CD4-positive, alpha-beta T cell (primary cell): ENCODE results near the gene REPS2. TPM values are rescaled to one million over a fixed set of nuclear protein-coding genes. Genes with fewer than 3 reads are reported as not detected.

Source experiments
- ATAC-seq: fragments of 200-7000 bp; cut with Tn5 transposase; one replicate; pipeline ENCODE4 v1.10.0; 2022; ENCODE audit warnings: mild to moderate bottlenecking; ENCODE audit not compliant: poor library complexity
- CTCF ChIA-PET: fragments of 350-600 bp; sonication (Branson Sonifier 250); formaldehyde crosslinking; loops from one replicate; lab custom pipeline; 2021; ENCODE audit warnings: antibody characterized with exemption, inconsistent platforms; lab: Charles Lee
- POLR2A ChIA-PET: fragments of 350-600 bp; sonication (Branson Sonifier 250); formaldehyde crosslinking; loops from one replicate; lab custom pipeline; 2021; ENCODE audit warnings: antibody characterized with exemption, inconsistent platforms; lab: Charles Lee
- DNase-seq, 14 experiments: peaks; one replicate each; pipeline ENCODE4 v3.0.0-alpha.2; 2013 to 2020; ENCODE audit warnings: mixed read lengths in 2 of 14
- H3K27ac ChIP-seq, 2 donors: one replicate each; pipeline versions ENCODE4 v1.5.1 to v1.7.0; 2013; ENCODE audit warnings: low read length in 2 of 2, low read depth in 1 of 2, mild to moderate bottlenecking in 1 of 2
- H3K27me3 ChIP-seq, 2 experiments: 1 replicate in 1 of 2; 2 replicates in 1 of 2; pipeline versions ENCODE4 v1.6.1 to v1.7.0; 2013; ENCODE audit warnings: low read length in 2 of 2, control low read depth in 1 of 2, mild to moderate bottlenecking in 1 of 2, moderate library complexity in 1 of 2; ENCODE audit not compliant: insufficient read depth in 2 of 2, control insufficient read depth in 1 of 2
- H3K36me3 ChIP-seq: one replicate; pipeline ENCODE4 v1.6.1; 2013; ENCODE audit warnings: low read length, control low read depth; ENCODE audit not compliant: insufficient read depth
- H3K4me1 ChIP-seq: one replicate; pipeline ENCODE4 v1.6.1; 2013; ENCODE audit warnings: low read length, control low read depth; ENCODE audit not compliant: insufficient read depth
- H3K4me3 ChIP-seq: one replicate; pipeline ENCODE4 v1.5.1; 2013; ENCODE audit warnings: mild to moderate bottlenecking, low read length, moderate library complexity
- H3K9me3 ChIP-seq, 2 experiments: 1 replicate in 1 of 2; 2 replicates in 1 of 2; pipeline versions ENCODE4 v1.6.1 to v1.7.0; 2013; ENCODE audit warnings: low read length in 2 of 2, mild to moderate bottlenecking in 2 of 2, control low read depth in 1 of 2, moderate library complexity in 1 of 2; ENCODE audit not compliant: control insufficient read depth in 1 of 2, insufficient read depth in 1 of 2
- H3K27ac Mint-ChIP-seq: one replicate; pipeline ENCODE4 v1.8.0; 2020; ENCODE audit warnings: mixed read lengths
- H3K27me3 Mint-ChIP-seq: one replicate; pipeline ENCODE4 v1.8.0; 2021; ENCODE audit warnings: mixed read lengths
- H3K36me3 Mint-ChIP-seq: one replicate; pipeline ENCODE4 v1.8.0; 2021; ENCODE audit warnings: low read depth, mixed read lengths
- H3K4me1 Mint-ChIP-seq: one replicate; pipeline ENCODE4 v1.8.0; 2021; ENCODE audit warnings: low read depth, mixed read lengths
- H3K4me3 Mint-ChIP-seq: one replicate; pipeline ENCODE4 v1.8.0; 2020; ENCODE audit warnings: mild to moderate bottlenecking, mixed read lengths
- H3K9me3 Mint-ChIP-seq: one replicate; pipeline ENCODE4 v1.8.0; 2020; ENCODE audit warnings: mixed read lengths
- intact Hi-C, 2 experiments: fragments of 100-400 bp; cut with DNase I in 1 of 2; cut with micrococcal nuclease in 1 of 2; formaldehyde crosslinking; loops; one replicate each; pipeline versions ENCODE4 v1.15.1 to v1.9.0; 2023 to 2025; cut with DNase I, micrococcal nuclease
- total RNA-seq, 174 experiments: library from RNA in 2 of 174; stranded (reverse) in 2 of 174; gene quantifications; one replicate each; pipeline ENCODE4 v1.2.3 and lab custom pipeline; 2021 to 2026
- TF ChIP-seq, protein P1 (sequence below): fragments of 200-600 bp; IDR thresholded peaks from one replicate; pipeline ENCODE4 v1.8.0; 2022; ENCODE audit warnings: antibody characterized with exemption, mild to moderate bottlenecking

The REPS2 gene
- total RNA-seq, 2 experiments from 2014 or later = 0.53 to 0.60 TPM

DNA sequence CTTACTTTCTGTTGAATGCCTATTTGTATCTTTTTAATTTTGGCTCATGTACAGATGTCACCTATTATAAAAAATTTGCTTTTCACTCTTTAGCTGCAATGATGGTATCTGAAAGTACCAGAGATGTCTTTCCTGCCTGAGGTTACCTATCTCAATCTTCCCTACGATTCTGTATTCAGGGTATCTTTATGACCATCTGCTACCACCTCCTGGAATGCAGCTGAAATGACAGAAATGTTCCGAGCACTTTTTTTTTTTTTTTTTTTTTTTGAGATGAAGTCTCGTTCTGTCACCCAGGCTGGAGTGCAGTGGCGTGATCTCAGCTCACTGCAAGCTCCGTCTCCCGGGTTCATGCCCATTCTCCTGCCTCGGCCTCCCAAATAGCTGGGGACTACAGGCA, 136.4 kb downstream of the REPS2 start:
- H3K4me3 ChIP-seq = no peak overlapping the region
- intact Hi-C loops = no loop called here
- peak in 1 of 14 experiments; percentile 1 for DNase-seq
- H3K9me3 ChIP-seq = no peaks in the 10 kb centered on the region
- H3K36me3 Mint-ChIP-seq = no peaks in the 10 kb centered on the region
- no peaks in the 10 kb centered on the region for H3K4me1 ChIP-seq
- H3K9me3 Mint-ChIP-seq = no peaks in the 10 kb centered on the region
- no peaks in the 10 kb centered on the region for H3K36me3 ChIP-seq
- ChIA-PET CTCF (interaction anchor here (0.6 to 1.9 kb wide), 2 partner anchors 10 to 1953 kb away, joined by 3 to 5 read pairs; no protein-coding TSS in a partner anchor), POLR2A (no interaction called here)
- H3K4me1 Mint-ChIP-seq = no peaks in the 10 kb centered on the region
- no peak for ATAC-seq
- H3K27me3 ChIP-seq = no peaks in the 10 kb centered on the region
- TF ChIP-seq, protein P1, sequence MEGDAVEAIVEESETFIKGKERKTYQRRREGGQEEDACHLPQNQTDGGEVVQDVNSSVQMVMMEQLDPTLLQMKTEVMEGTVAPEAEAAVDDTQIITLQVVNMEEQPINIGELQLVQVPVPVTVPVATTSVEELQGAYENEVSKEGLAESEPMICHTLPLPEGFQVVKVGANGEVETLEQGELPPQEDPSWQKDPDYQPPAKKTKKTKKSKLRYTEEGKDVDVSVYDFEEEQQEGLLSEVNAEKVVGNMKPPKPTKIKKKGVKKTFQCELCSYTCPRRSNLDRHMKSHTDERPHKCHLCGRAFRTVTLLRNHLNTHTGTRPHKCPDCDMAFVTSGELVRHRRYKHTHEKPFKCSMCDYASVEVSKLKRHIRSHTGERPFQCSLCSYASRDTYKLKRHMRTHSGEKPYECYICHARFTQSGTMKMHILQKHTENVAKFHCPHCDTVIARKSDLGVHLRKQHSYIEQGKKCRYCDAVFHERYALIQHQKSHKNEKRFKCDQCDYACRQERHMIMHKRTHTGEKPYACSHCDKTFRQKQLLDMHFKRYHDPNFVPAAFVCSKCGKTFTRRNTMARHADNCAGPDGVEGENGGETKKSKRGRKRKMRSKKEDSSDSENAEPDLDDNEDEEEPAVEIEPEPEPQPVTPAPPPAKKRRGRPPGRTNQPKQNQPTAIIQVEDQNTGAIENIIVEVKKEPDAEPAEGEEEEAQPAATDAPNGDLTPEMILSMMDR = no peak
- no peak overlapping the region for H3K27ac Mint-ChIP-seq
- H3K27me3 Mint-ChIP-seq = no peaks in the 10 kb centered on the region
- H3K27ac ChIP-seq = no peak overlapping the region
- H3K4me3 Mint-ChIP-seq = no peak overlapping the region

DNA sequence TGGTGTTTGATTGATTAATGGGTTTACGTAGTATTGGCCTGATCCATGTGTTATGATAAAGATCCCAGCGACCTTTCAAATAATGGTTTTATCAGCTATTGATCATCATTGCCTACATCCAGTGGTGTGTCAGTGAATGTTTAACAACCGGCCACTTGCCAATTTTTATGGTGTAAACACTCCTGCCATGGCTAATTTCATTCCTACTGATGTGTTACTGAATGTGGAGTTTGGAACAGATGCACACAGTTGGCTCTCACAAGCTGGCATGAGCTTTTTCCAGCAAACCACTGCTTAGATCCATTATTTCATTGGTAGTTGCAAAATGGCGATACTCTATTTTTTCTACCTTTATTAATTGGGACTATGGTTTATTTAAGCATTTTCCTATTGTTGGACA, 139.9 kb downstream of the REPS2 start:
- POLR2A ChIA-PET = no interaction called here
- no peaks in the 10 kb centered on the region for H3K36me3 Mint-ChIP-seq
- TF ChIP-seq, protein P1 = no peak
- Histone ChIP-seq H3K27ac (no peak overlapping the region), H3K36me3 (no peaks in the 10 kb centered on the region), H3K27me3 (no peaks in the 10 kb centered on the region), H3K4me3 (no peak overlapping the region), H3K9me3 (no peaks in the 10 kb centered on the region), H3K4me1 (no peaks in the 10 kb centered on the region)
- H3K27ac Mint-ChIP-seq = no peak overlapping the region
- ATAC-seq = no peak
- intact Hi-C loops = no loop called here
- CTCF ChIA-PET = no interaction called here
- DNase-seq = no peak
- no peaks in the 10 kb centered on the region for H3K4me1 Mint-ChIP-seq
- no peaks in the 10 kb centered on the region for H3K9me3 Mint-ChIP-seq
- no peak overlapping the region for H3K4me3 Mint-ChIP-seq
- H3K27me3 Mint-ChIP-seq = peaks cover 7% of the 10 kb centered on the region

DNA sequence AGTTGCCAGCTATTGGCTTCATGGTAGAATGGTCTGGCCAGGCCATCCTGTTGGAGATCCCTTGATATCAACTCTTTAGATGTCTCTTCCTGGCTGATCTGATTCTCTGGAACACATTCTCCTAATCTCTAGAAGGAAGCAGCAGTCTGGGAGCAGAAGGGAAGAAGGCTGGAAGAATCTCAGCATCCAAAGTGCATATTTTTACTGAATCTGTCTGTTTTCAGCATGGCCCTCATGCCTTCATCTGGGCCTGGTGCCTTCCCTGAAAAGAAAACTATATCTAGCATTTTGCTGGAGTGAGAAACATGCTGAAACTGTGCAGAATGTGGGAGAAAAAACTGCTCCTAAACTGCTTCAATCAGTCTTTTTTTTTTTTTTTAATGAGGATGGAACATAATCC, 148.7 kb downstream of the REPS2 start:
- Histone ChIP-seq H3K27me3 (no peaks in the 10 kb centered on the region), H3K4me3 (no peak overlapping the region), H3K4me1 (no peaks in the 10 kb centered on the region), H3K36me3 (no peaks in the 10 kb centered on the region), H3K27ac (no peak overlapping the region), H3K9me3 (no peaks in the 10 kb centered on the region)
- ChIA-PET CTCF (no interaction called here), POLR2A (no interaction called here)
- Mint-ChIP-seq H3K4me1 (no peaks in the 10 kb centered on the region), H3K9me3 (no peaks in the 10 kb centered on the region), H3K36me3 (no peaks in the 10 kb centered on the region), H3K27ac (no peak overlapping the region), H3K4me3 (no peak overlapping the region), H3K27me3 (peaks cover 4% of the 10 kb centered on the region)
- ATAC-seq (no peak), DNase-seq (no peak)
- TF ChIP-seq, protein P1 = no peak
- intact Hi-C loops = no loop called here
